Femur (tissue), 1 donor: Measurements from ENCODE around the gene OVCA2.
A peak's percentile ranks its signal among the peaks of the same experiment; 100 is the strongest.

Experiments
- DNase-seq: peaks from one replicate; pipeline ENCODE4 v3.0.0-alpha.2; 2017

Gene OVCA2

GRCh38 chr17:2034806-2035540, 6.8 kb upstream of the OVCA2 start:
- no peak for DNase-seq

- no peak for DNase-seq
These were observed 6.0 kb upstream of the OVCA2 start for GRCh38 chr17:2035541-2036488.

- DNase-seq, result no peak
These were observed 4.7 kb upstream of the OVCA2 start for GRCh38 chr17:2037155-2037554.

- peak; percentile 16 for DNase-seq
These were observed 1.5 kb upstream of the OVCA2 start for GRCh38 chr17:2040219-2040827.

GRCh38 chr17:2040942-2041560, 771 bp upstream of the OVCA2 start:
- peak; percentile 29 for DNase-seq

GRCh38 chr17:2042390-2042847, 597 bp downstream of the OVCA2 start:
- DNase-seq, result peak; percentile 47

GRCh38 chr17:2042933-2043332, 1.1 kb downstream of the OVCA2 start:
- DNase-seq, result no peak

GRCh38 chr17:2043785-2044184, 2.0 kb downstream of the OVCA2 start:
- no peak for DNase-seq

GRCh38 chr17:2044263-2044894, 2.6 kb downstream of the OVCA2 start:
- DNase-seq, result peak; percentile 17

- no peak for DNase-seq
These were observed 5.8 kb downstream of the OVCA2 start for GRCh38 chr17:2047590-2047989.

GRCh38 chr17:2048805-2049204, 7.0 kb downstream of the OVCA2 start:
- DNase-seq, result peak; percentile 29

- DNase-seq, result peak; percentile 93
These were observed 7.8 kb downstream of the OVCA2 start for GRCh38 chr17:2049333-2050299.

- peak; percentile 84 for DNase-seq
These were observed 8.7 kb downstream of the OVCA2 start for GRCh38 chr17:2050300-2051060.

- DNase-seq, result peak; percentile 54
These were observed 9.5 kb downstream of the OVCA2 start for GRCh38 chr17:2051061-2051932.

GRCh38 chr17:2051933-2052559, 10.2 kb downstream of the OVCA2 start:
- DNase-seq, result peak; percentile 36

GRCh38 chr17:2053380-2054261, 11.8 kb downstream of the OVCA2 start:
- DNase-seq, result peak; percentile 77

- DNase-seq, result peak; percentile 66
These were observed 12.4 kb downstream of the OVCA2 start for GRCh38 chr17:2054262-2054511.
